Neutrophil (primary cell): ENCODE results near the gene ZCRB1.
"Not testable (repeated sequence)": the region's sequence is repeated elsewhere in the genome, so short reads cannot be mapped to it uniquely, and the experiment has no call there.

ENCODE experiments used
- H3K27ac ChIP-seq: fragments of 200-600 bp; sonication (generic); 2 replicates; pipeline ENCODE4 v1.5.1; 2016; ENCODE audit warnings: mild to moderate bottlenecking, moderate library complexity
- H3K27me3 ChIP-seq: fragments of 200-600 bp; sonication (generic); 2 replicates; pipeline ENCODE4 v1.6.0; 2016; ENCODE audit warnings: mild to moderate bottlenecking
- H3K36me3 ChIP-seq: fragments of 200-600 bp; sonication (generic); 2 replicates; pipeline ENCODE4 v1.5.1; 2017
- H3K4me1 ChIP-seq, 2 experiments: fragments of 200-600 bp in 1 of 2; sonication (generic) in 1 of 2; 1 replicate in 1 of 2; 2 replicates in 1 of 2; pipeline versions ENCODE4 v1.5.1 to v1.6.1; 2013 to 2016; ENCODE audit warnings: low read depth in 1 of 2, low read length in 1 of 2, mild to moderate bottlenecking in 1 of 2, moderate library complexity in 1 of 2; ENCODE audit not compliant: control insufficient read depth in 1 of 2, insufficient read depth in 1 of 2
- H3K4me3 ChIP-seq, 2 experiments: fragments of 200-600 bp in 1 of 2; sonication (generic) in 1 of 2; 1 replicate in 1 of 2; 2 replicates in 1 of 2; pipeline ENCODE4 v1.5.1; 2013 to 2016; ENCODE audit warnings: low read depth in 1 of 2, low read length in 1 of 2, mild to moderate bottlenecking in 1 of 2, moderate library complexity in 1 of 2
- H3K9me3 ChIP-seq: fragments of 200-600 bp; sonication (generic); 2 replicates; pipeline ENCODE4 v1.5.1; 2016
- CTCF ChIP-seq: fragments of 200-600 bp; sonication (generic); IDR thresholded peaks from 2 replicates; pipeline ENCODE4 v1.5.1; 2016; ENCODE audit warnings: antibody characterized with exemption

Gene ZCRB1

GRCh38 chr12:42332301-42333285 lies 6.7 kb upstream of the ZCRB1 start:
- peaks cover 9% of the 10 kb centered on the region for H3K36me3 ChIP-seq
- H3K4me3 ChIP-seq = no peak overlapping the region
- peak; percentile 12 for TF ChIP-seq CTCF
- H3K27ac ChIP-seq = no peak overlapping the region
- no peaks in the 10 kb centered on the region for H3K27me3 ChIP-seq
- H3K4me1 ChIP-seq = peaks cover 12 to 17% of the 10 kb centered on the region in 2 experiments
- H3K9me3 ChIP-seq = no peaks in the 10 kb centered on the region

- Histone ChIP-seq H3K4me3 (peak overlapping the region in 1 of 2 experiments; percentile 20), H3K4me1 (peaks cover 30 to 35% of the 10 kb centered on the region in 2 experiments), H3K27ac (peak overlapping the region; percentile 71)
- H3K27me3 ChIP-seq, H3K9me3 ChIP-seq, H3K36me3 ChIP-seq: not testable (repeated sequence)
Measured at GRCh38 chr12:42330097-42330496, 4.2 kb upstream of the ZCRB1 start.

- no peaks in the 10 kb centered on the region for H3K27me3 ChIP-seq
- H3K4me1 ChIP-seq = peaks cover 30 to 36% of the 10 kb centered on the region in 2 experiments
- peak overlapping the region; percentile 72 to 82 for H3K4me3 ChIP-seq
- no peak for TF ChIP-seq CTCF
- no peaks in the 10 kb centered on the region for H3K36me3 ChIP-seq
- H3K27ac ChIP-seq = peak overlapping the region; percentile 83
- no peaks in the 10 kb centered on the region for H3K9me3 ChIP-seq
Measured at GRCh38 chr12:42327227-42327590, 1.3 kb upstream of the ZCRB1 start.

GRCh38 chr12:42326541-42327226 lies 790 bp upstream of the ZCRB1 start:
- peak overlapping the region; percentile 83 for H3K27ac ChIP-seq
- peaks cover 30 to 36% of the 10 kb centered on the region in 2 experiments for H3K4me1 ChIP-seq
- no peaks in the 10 kb centered on the region for H3K9me3 ChIP-seq
- no peak for TF ChIP-seq CTCF
- H3K36me3 ChIP-seq = no peaks in the 10 kb centered on the region
- no peaks in the 10 kb centered on the region for H3K27me3 ChIP-seq
- H3K4me3 ChIP-seq = peak overlapping the region; percentile 72 to 82

GRCh38 chr12:42325326-42325652 lies 605 bp downstream of the ZCRB1 start:
- peak overlapping the region; percentile 83 for H3K27ac ChIP-seq
- no peak for TF ChIP-seq CTCF
- H3K4me1 ChIP-seq = peaks cover 28 to 30% of the 10 kb centered on the region in 2 experiments

GRCh38 chr12:42323856-42324255 lies 2.0 kb downstream of the ZCRB1 start:
- Histone ChIP-seq H3K27me3 (no peaks in the 10 kb centered on the region), H3K36me3 (no peaks in the 10 kb centered on the region), H3K27ac (no peak overlapping the region), H3K9me3 (no peaks in the 10 kb centered on the region), H3K4me3 (no peak overlapping the region), H3K4me1 (peaks cover 19 to 21% of the 10 kb centered on the region in 2 experiments)
- no peak for TF ChIP-seq CTCF

More at GRCh38 chr12:42325326-42325652, 605 bp downstream of the ZCRB1 start:
- Histone ChIP-seq H3K27me3 (no peaks in the 10 kb centered on the region), H3K36me3 (no peaks in the 10 kb centered on the region), H3K9me3 (no peaks in the 10 kb centered on the region), H3K4me3 (peak overlapping the region; percentile 72 to 82)
